ENCODE data around the gene RSPH10B2. TPM values are rescaled to one million over a fixed set of nuclear protein-coding genes. Genes with fewer than 3 reads are reported as not detected.
"Not testable (repeated sequence)": the region's sequence is repeated elsewhere in the genome, so short reads cannot be mapped to it uniquely, and the experiment has no call there.

The RSPH10B2 gene
- total and polyA plus RNA-seq, 2 experiments from 2014 or later: 0.29 to 1.1 TPM

DNA sequence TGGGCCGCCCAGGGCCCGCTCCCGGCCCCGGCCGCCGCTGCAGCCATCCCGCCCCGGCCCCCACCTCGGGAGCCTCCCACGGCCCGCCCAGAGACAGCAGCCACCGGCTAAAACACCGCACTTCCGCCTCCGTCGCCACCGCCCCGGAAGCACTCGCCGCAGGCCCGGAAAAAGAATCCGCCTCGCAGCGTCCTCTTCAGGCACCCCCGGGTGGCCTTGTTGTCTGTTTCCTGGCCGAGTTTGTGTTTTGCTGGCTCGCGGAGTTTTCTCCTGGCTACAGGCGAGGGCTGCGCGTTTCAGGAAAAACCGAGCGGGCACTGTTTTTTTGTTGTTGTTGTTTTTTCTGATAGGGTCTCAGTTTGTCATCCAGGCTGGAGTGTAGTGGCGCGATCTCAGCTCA is 72.2 kb downstream of the RSPH10B2 start, which contains the start of gene CCZ1B:
TSS of gene CCZ1B (minus strand) at position 125 of the 400 bp plus-strand sequence. CDS start at position 47, 78 bp downstream.
- not testable (repeated sequence) for H3K27me3 ChIP-seq (ENCODE audit: insufficient read depth); H3K27me3 Mint-ChIP-seq (ENCODE audit: insufficient read depth, low read depth, poor library complexity); H3K4me1 ChIP-seq (ENCODE audit: insufficient read depth); H3K79me2 ChIP-seq (replicated peaks; ENCODE audit: insufficient read depth); H4K20me1 ChIP-seq (replicated peaks; ENCODE audit: insufficient read depth); H3F3A ChIP-seq (replicated peaks; ENCODE audit: low read depth); H3K36me3 ChIP-seq (ENCODE audit: insufficient read depth); H3K9me3 Mint-ChIP-seq; H3K4me1 Mint-ChIP-seq; H2AFZ ChIP-seq; H3K9me2 ChIP-seq (ENCODE audit: insufficient read depth)
- peak within 1 kb of the TSS; percentile 95 for H3K27ac Mint-ChIP-seq
- TF ChIP-seq POLR2AphosphoS5 (IDR thresholded peaks at IDR 0.05; ENCODE audit: low read depth) (peak; percentile 45), CREB1 (CRISPR knock-in tag; IDR thresholded peaks at IDR 0.05; ENCODE audit: low read depth) (peak; percentile 43; the same call in 1 of the 2 replicates)
- TF ChIP-seq, protein P1, sequence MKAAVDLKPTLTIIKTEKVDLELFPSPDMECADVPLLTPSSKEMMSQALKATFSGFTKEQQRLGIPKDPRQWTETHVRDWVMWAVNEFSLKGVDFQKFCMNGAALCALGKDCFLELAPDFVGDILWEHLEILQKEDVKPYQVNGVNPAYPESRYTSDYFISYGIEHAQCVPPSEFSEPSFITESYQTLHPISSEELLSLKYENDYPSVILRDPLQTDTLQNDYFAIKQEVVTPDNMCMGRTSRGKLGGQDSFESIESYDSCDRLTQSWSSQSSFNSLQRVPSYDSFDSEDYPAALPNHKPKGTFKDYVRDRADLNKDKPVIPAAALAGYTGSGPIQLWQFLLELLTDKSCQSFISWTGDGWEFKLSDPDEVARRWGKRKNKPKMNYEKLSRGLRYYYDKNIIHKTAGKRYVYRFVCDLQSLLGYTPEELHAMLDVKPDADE (IDR thresholded peaks at IDR 0.05): peak; percentile 61
- TF ChIP-seq, protein P2, sequence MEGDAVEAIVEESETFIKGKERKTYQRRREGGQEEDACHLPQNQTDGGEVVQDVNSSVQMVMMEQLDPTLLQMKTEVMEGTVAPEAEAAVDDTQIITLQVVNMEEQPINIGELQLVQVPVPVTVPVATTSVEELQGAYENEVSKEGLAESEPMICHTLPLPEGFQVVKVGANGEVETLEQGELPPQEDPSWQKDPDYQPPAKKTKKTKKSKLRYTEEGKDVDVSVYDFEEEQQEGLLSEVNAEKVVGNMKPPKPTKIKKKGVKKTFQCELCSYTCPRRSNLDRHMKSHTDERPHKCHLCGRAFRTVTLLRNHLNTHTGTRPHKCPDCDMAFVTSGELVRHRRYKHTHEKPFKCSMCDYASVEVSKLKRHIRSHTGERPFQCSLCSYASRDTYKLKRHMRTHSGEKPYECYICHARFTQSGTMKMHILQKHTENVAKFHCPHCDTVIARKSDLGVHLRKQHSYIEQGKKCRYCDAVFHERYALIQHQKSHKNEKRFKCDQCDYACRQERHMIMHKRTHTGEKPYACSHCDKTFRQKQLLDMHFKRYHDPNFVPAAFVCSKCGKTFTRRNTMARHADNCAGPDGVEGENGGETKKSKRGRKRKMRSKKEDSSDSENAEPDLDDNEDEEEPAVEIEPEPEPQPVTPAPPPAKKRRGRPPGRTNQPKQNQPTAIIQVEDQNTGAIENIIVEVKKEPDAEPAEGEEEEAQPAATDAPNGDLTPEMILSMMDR (conservative IDR thresholded peaks at IDR 0.05; ENCODE audit: low read depth in 2 of 2): peak in 1 of 2 experiments; percentile 34; a peak in 3 of 4 replicates
- DNase-seq (ENCODE audit: low spot score) (peak; percentile 80), ATAC-seq (peak; percentile 91)
- H3K4me3 Mint-ChIP-seq: peak within 1 kb of the TSS; percentile 89
- H3K27ac ChIP-seq (ENCODE audit: low read depth): peak within 1 kb of the TSS; percentile 72; the same call in 1 of the 2 replicates
- peak within 1 kb of the TSS; percentile 75 for H3K4me2 ChIP-seq
- H3K36me3 Mint-ChIP-seq (ENCODE audit: low read depth): peaks cover 15% of the 10 kb centered on the region
- peak within 1 kb of the TSS; percentile 57 for H3K4me3 ChIP-seq

DNA sequence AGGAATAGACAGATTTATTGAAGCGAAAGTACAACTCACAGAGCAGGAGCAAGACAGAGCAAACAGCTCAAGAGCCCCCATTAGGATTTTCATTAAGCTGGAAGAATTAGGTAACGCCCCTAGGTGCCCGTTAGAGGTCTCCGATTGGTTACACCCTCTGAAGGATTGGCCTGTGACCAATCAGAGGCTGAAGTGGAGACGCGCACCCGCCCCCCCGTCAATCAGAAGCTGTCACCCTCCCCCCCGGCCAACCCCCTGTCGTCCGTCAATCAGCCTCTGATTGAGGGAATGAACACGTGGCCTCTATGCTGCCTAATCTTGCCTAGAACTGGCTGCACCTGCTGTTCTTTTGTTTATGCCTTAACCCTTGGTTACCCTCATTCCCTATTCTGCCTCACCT is 73.3 kb downstream of the RSPH10B2 start:
- H3K36me3 Mint-ChIP-seq (ENCODE audit: low read depth); H3K9me3 Mint-ChIP-seq; H3K79me2 ChIP-seq (replicated peaks; ENCODE audit: insufficient read depth); H3K4me3 ChIP-seq; H3K27ac ChIP-seq (ENCODE audit: low read depth); H3K36me3 ChIP-seq (ENCODE audit: insufficient read depth); H3K27me3 Mint-ChIP-seq (ENCODE audit: insufficient read depth, low read depth, poor library complexity); H3K4me2 ChIP-seq; H3K4me1 Mint-ChIP-seq; H2AFZ ChIP-seq; H3K4me1 ChIP-seq (ENCODE audit: insufficient read depth); H3F3A ChIP-seq (replicated peaks; ENCODE audit: low read depth); H3K9me2 ChIP-seq (ENCODE audit: insufficient read depth); H4K20me1 ChIP-seq (replicated peaks; ENCODE audit: insufficient read depth); H3K27me3 ChIP-seq (ENCODE audit: insufficient read depth): not testable (repeated sequence)
- Mint-ChIP-seq H3K4me3 (peak overlapping the region; percentile 66), H3K27ac (peak overlapping the region; percentile 74; the same call in 1 of the 2 replicates)
- TF ChIP-seq CREB1 (CRISPR knock-in tag; IDR thresholded peaks at IDR 0.05; ENCODE audit: low read depth): 0 out of 2 replicates have a peak, but pooled peaks have one; percentile 38
- peak; percentile 81 for DNase-seq (ENCODE audit: low spot score)
- peak; percentile 76 for ATAC-seq

DNA sequence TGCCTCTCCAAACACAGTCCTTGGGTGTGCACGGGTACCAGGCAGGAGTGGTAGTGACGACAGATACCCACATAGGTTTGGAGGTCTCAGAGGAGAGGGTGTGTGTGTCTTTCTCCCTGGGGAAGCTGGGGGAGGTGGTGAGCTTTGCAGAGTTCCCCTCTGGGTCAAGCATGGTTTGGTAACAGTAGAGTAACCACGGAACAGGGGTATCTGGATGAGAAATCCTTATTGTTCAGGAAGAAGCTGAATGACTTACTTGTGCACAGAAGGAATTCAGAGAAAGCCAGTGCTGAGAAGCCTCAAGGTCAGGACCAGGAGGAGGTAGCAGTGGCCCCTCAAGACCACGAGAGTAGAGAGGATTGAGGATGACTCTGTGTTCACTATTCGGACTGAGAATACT is 75.7 kb downstream of the RSPH10B2 start:
- H3K9me3 Mint-ChIP-seq; H3K4me2 ChIP-seq; H3F3A ChIP-seq (replicated peaks; ENCODE audit: low read depth); H3K27ac Mint-ChIP-seq; H3K4me3 ChIP-seq; H3K4me1 ChIP-seq (ENCODE audit: insufficient read depth); H3K4me1 Mint-ChIP-seq; H3K36me3 Mint-ChIP-seq (ENCODE audit: low read depth); H3K36me3 ChIP-seq (ENCODE audit: insufficient read depth); ATAC-seq; H3K9me2 ChIP-seq (ENCODE audit: insufficient read depth); H3K27ac ChIP-seq (ENCODE audit: low read depth); DNase-seq (ENCODE audit: low spot score); H3K79me2 ChIP-seq (replicated peaks; ENCODE audit: insufficient read depth); H3K27me3 ChIP-seq (ENCODE audit: insufficient read depth); H3K4me3 Mint-ChIP-seq; H4K20me1 ChIP-seq (replicated peaks; ENCODE audit: insufficient read depth); H2AFZ ChIP-seq; H3K27me3 Mint-ChIP-seq (ENCODE audit: insufficient read depth, low read depth, poor library complexity): not testable (repeated sequence)

DNA sequence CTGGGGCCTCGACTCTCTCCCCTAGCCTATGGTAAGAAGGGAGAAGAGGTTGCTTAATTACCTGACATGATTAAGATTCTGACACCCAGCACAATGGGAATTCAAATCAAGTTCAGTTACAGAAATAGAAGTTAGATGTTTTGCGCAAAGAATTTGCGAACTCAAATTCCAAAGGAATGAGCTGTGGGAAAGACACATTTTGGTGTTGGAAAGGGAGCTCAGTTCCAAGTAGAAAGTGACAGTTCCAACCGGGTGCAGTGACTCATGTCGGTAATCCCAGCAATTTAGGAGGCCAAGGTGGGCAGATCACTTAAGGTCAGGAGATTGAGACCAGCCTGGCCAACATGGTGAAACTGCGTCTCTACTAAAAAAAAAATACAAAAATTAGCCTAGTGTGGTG is 76.1 kb downstream of the RSPH10B2 start:
- ATAC-seq; H3K4me3 ChIP-seq; H3K27ac Mint-ChIP-seq; H3F3A ChIP-seq (replicated peaks; ENCODE audit: low read depth); H4K20me1 ChIP-seq (replicated peaks; ENCODE audit: insufficient read depth); H3K36me3 Mint-ChIP-seq (ENCODE audit: low read depth); H3K4me2 ChIP-seq; H3K27ac ChIP-seq (ENCODE audit: low read depth); H3K36me3 ChIP-seq (ENCODE audit: insufficient read depth); DNase-seq (ENCODE audit: low spot score); H3K79me2 ChIP-seq (replicated peaks; ENCODE audit: insufficient read depth); H3K4me3 Mint-ChIP-seq; H3K27me3 Mint-ChIP-seq (ENCODE audit: insufficient read depth, low read depth, poor library complexity); H3K4me1 ChIP-seq (ENCODE audit: insufficient read depth); H3K4me1 Mint-ChIP-seq; H3K9me2 ChIP-seq (ENCODE audit: insufficient read depth); H3K27me3 ChIP-seq (ENCODE audit: insufficient read depth); H2AFZ ChIP-seq; H3K9me3 Mint-ChIP-seq: not testable (repeated sequence)

Data from GM23338 (cell line).